HL-60 (cell line): ENCODE measurements around the gene PIAS2.

ENCODE experiments used
- DNase-seq, 2 experiments: peaks; one replicate each; pipeline ENCODE4 v3.0.0-alpha.2; 2010 to 2020; ENCODE audit warnings: low read depth in 1 of 2, low spot score in 1 of 2
- H3K27ac ChIP-seq: fragments of 250-450 bp; sonication (Bioruptor Pico); replicated peaks from 2 replicates; pipeline ENCODE4 v1.5.1; 2020; ENCODE audit warnings: mild to moderate bottlenecking, moderate library complexity
- H3K27me3 ChIP-seq: fragments of 250-450 bp; sonication (Bioruptor Pico); 2 replicates; pipeline ENCODE4 v1.5.1; 2021; ENCODE audit warnings: mild to moderate bottlenecking, moderate library complexity; ENCODE audit not compliant: insufficient read depth, poor library complexity, severe bottlenecking
- H3K4me3 ChIP-seq: replicated peaks from 2 replicates; pipeline ENCODE4 v1.5.1; 2011; ENCODE audit warnings: mild to moderate bottlenecking, control low read depth, low read length; ENCODE audit not compliant: insufficient read depth
- CTCF ChIP-seq: IDR thresholded peaks from one replicate; pipeline ENCODE4 v1.5.1; 2011; ENCODE audit warnings: low read length, control low read depth, inconsistent platforms; ENCODE audit not compliant: insufficient read depth
- GABPA ChIP-seq: IDR thresholded peaks from 2 replicates; pipeline ENCODE4 v1.6.1; 2012; ENCODE audit warnings: low read depth
- POLR2AphosphoS5 ChIP-seq: IDR thresholded peaks from 2 replicates; pipeline ENCODE4 v1.6.1; 2012; ENCODE audit warnings: low read depth
- REST ChIP-seq: IDR thresholded peaks from 2 replicates; pipeline ENCODE4 v1.6.1; 2012; ENCODE audit warnings: low read depth; ENCODE audit not compliant: insufficient replicate concordance
- SPI1 ChIP-seq: IDR thresholded peaks from 2 replicates; pipeline ENCODE4 v1.6.1; 2012; ENCODE audit warnings: low read depth, mild to moderate bottlenecking, borderline replicate concordance

PIAS2 gene

GRCh38 chr18:46831434-46831833 lies 85.9 kb downstream of the PIAS2 start:
- Histone ChIP-seq H3K4me3 (no peak overlapping the region), H3K27ac (no peak overlapping the region)
- TF ChIP-seq SPI1 (no peak), GABPA (no peak), REST (no peak), POLR2AphosphoS5 (no peak), CTCF (no peak)

DNA sequence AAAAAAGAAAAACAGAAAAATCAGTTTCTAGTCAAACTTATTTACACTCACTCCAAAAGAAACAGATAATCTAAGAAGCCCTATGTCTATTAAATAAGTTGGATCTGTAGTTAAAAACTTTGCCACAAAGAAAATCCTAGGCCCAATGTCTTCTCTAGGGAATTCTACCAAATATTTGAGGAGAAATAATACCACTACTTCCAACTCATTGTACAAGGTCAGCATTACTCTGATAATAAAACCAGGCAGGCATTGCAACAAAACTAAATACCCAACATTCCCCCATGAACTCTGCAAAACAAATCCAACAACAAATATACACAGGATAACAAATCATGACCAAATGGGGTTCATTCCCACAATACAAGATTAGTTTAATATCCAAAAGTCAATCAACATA lies 86.7 kb downstream of the PIAS2 start:
- TF ChIP-seq GABPA, result no peak
- TF ChIP-seq CTCF, result no peak
- TF ChIP-seq POLR2AphosphoS5, result no peak
- no peak for TF ChIP-seq REST
- TF ChIP-seq SPI1, result no peak
- no peak for DNase-seq
- Histone ChIP-seq H3K27ac (no peak overlapping the region), H3K27me3 (no peaks in the 10 kb centered on the region), H3K4me3 (no peak overlapping the region)

More at GRCh38 chr18:46831434-46831833, 85.9 kb downstream of the PIAS2 start:
- DNase-seq, result no peak
- no peaks in the 10 kb centered on the region for H3K27me3 ChIP-seq

DNA sequence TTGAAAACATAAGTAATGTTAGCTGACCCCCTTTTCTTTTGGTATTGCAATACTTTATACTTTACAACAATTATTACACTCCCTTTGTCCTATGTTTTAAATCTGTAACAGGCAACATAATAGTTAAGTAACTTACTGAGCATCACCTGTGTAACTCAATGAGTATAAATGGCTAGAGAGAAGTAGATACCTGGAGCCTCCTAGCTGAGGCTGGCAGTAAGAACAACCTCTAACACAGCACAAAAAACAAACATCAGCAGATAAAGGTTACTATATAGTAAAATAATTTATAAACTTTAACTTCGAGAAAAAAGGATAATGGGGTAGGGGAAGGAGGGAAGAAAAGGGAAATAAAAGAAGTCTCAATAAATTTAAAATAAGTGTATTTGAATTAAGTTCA lies 87.4 kb downstream of the PIAS2 start:
- no peak for TF ChIP-seq POLR2AphosphoS5
- no peak for TF ChIP-seq SPI1
- no peak for TF ChIP-seq CTCF
- TF ChIP-seq REST, result no peak
- no peak for TF ChIP-seq GABPA
- no peak for DNase-seq
- no peak overlapping the region for H3K4me3 ChIP-seq
- H3K27me3 ChIP-seq, result no peaks in the 10 kb centered on the region
- H3K27ac ChIP-seq, result no peak overlapping the region
